ENCODE data around the gene DLG2. TPM values are rescaled to one million over a fixed set of nuclear protein-coding genes. Genes with fewer than 3 reads are reported as not detected.

DLG2 gene
- total and polyA plus RNA-seq, 9 donors = 2.5 to 20.7 (median 12.0) TPM

GRCh38 chr11:85310479-85310878 lies 316.7 kb downstream of the DLG2 start:
- Histone ChIP-seq H3K4me3 (no peak overlapping the region), H3K27me3 (no peaks in the 10 kb centered on the region), H3K36me3 (no peaks in the 10 kb centered on the region), H3K4me1 (ENCODE audit: insufficient read depth) (no peaks in the 10 kb centered on the region), H3K9me3 (no peaks in the 10 kb centered on the region), H3K27ac (no peak overlapping the region)
- no peak for TF ChIP-seq EP300 (IDR thresholded peaks at IDR 0.05)
- TF ChIP-seq POLR2A (IDR thresholded peaks at IDR 0.05) = no peak
- TF ChIP-seq CTCF (IDR thresholded peaks at IDR 0.05) = no peak
- DNase-seq = no peak
- WGBS, 3 donors = 61 to 80% (median 76%) methylated on average over 2 of the region's 2 CpGs
- intact Hi-C loops (cut with DNase I) = no loop called here

GRCh38 chr11:85307366-85307765 lies 319.8 kb downstream of the DLG2 start:
- H3K4me3 ChIP-seq = no peak overlapping the region
- no peaks in the 10 kb centered on the region for H3K9me3 ChIP-seq
- no peaks in the 10 kb centered on the region for H3K36me3 ChIP-seq
- TF ChIP-seq POLR2A (IDR thresholded peaks at IDR 0.05) (no peak), CTCF (IDR thresholded peaks at IDR 0.05) (no peak)
- DNase-seq = no peak
- no peaks in the 10 kb centered on the region for H3K27me3 ChIP-seq
- no peaks in the 10 kb centered on the region for H3K4me1 ChIP-seq (ENCODE audit: insufficient read depth)
- H3K27ac ChIP-seq = no peak overlapping the region
- intact Hi-C loops (cut with DNase I) = no loop called here
- WGBS, 3 donors = 43 to 45% (median 44%) methylated on average over 3 of the region's 3 CpGs

- WGBS, 3 donors = 68 to 89% (median 87%) methylated on average over 1 of the region's 1 CpG
- Histone ChIP-seq H3K9me3 (no peaks in the 10 kb centered on the region), H3K27me3 (no peaks in the 10 kb centered on the region), H3K4me3 (no peak overlapping the region), H3K36me3 (no peaks in the 10 kb centered on the region), H3K27ac (no peak overlapping the region), H3K4me1 (ENCODE audit: insufficient read depth) (no peaks in the 10 kb centered on the region)
- intact Hi-C loops (cut with DNase I) = no loop called here
- TF ChIP-seq EP300 (IDR thresholded peaks at IDR 0.05) = no peak
- no peak for TF ChIP-seq CTCF (IDR thresholded peaks at IDR 0.05)
- TF ChIP-seq POLR2A (IDR thresholded peaks at IDR 0.05) = no peak
- no peak for DNase-seq
Observed at GRCh38 chr11:85301895-85302678, 325.1 kb downstream of the DLG2 start.

- intact Hi-C loops (cut with DNase I) = no loop called here
- Histone ChIP-seq H3K9me3 (no peaks in the 10 kb centered on the region), H3K27ac (no peak overlapping the region), H3K36me3 (no peaks in the 10 kb centered on the region), H3K4me3 (no peak overlapping the region), H3K4me1 (ENCODE audit: insufficient read depth) (no peaks in the 10 kb centered on the region), H3K27me3 (no peaks in the 10 kb centered on the region)
- WGBS, 3 donors = 74 to 88% (median 84%) methylated on average over 1 of the region's 1 CpG
- TF ChIP-seq EP300 (IDR thresholded peaks at IDR 0.05) = no peak
- DNase-seq = no peak
Observed at GRCh38 chr11:85299258-85299942, 327.7 kb downstream of the DLG2 start.

Data from ovary (tissue), 9 donors.